Neuron (in vitro differentiated cells): ENCODE results near the gene BYSL.

Experiments
- H2AFZ ChIP-seq: one replicate; pipeline ENCODE4 v1.6.1; 2013; ENCODE audit warnings: low read depth, mild to moderate bottlenecking, inconsistent platforms, low read length, moderate library complexity
- H3K27me3 ChIP-seq: one replicate; pipeline ENCODE4 v1.6.1; 2013; ENCODE audit warnings: low read length; ENCODE audit not compliant: insufficient read depth
- H3K36me3 ChIP-seq: one replicate; pipeline ENCODE4 v1.6.1; 2013; ENCODE audit warnings: low read length; ENCODE audit not compliant: insufficient read depth
- H3K4me1 ChIP-seq: one replicate; pipeline ENCODE4 v1.6.1; 2013; ENCODE audit warnings: low read length; ENCODE audit not compliant: insufficient read depth
- H3K4me3 ChIP-seq: 2 replicates; pipeline ENCODE4 v1.5.1; 2013; ENCODE audit warnings: mild to moderate bottlenecking, low read length, moderate library complexity
- H3K9me3 ChIP-seq: one replicate; pipeline ENCODE4 v1.6.1; 2013; ENCODE audit warnings: low read length

Gene BYSL

GRCh38 chr6:41929924-41930323 is 8.6 kb downstream of the BYSL start:
- Histone ChIP-seq H3K4me1 (peaks cover 3% of the 10 kb centered on the region), H3K4me3 (no peak overlapping the region), H2AFZ (no peak overlapping the region), H3K9me3 (no peaks in the 10 kb centered on the region), H3K36me3 (peaks cover 83% of the 10 kb centered on the region), H3K27me3 (no peaks in the 10 kb centered on the region)

- Histone ChIP-seq H3K27me3 (no peaks in the 10 kb centered on the region), H3K9me3 (no peaks in the 10 kb centered on the region), H2AFZ (no peak overlapping the region), H3K4me3 (no peak overlapping the region), H3K4me1 (peaks cover 13% of the 10 kb centered on the region), H3K36me3 (peaks cover 81% of the 10 kb centered on the region)
Observed at GRCh38 chr6:41931792-41932191, 10.5 kb downstream of the BYSL start.

GRCh38 chr6:41932378-41932777 is 11.1 kb downstream of the BYSL start:
- Histone ChIP-seq H3K36me3 (peaks cover 76% of the 10 kb centered on the region), H3K27me3 (no peaks in the 10 kb centered on the region), H3K9me3 (no peaks in the 10 kb centered on the region), H3K4me3 (no peak overlapping the region), H3K4me1 (peaks cover 13% of the 10 kb centered on the region), H2AFZ (no peak overlapping the region)

GRCh38 chr6:41934278-41935192 is 13.2 kb downstream of the BYSL start:
- Histone ChIP-seq H2AFZ (no peak overlapping the region), H3K27me3 (no peaks in the 10 kb centered on the region), H3K4me1 (peaks cover 18% of the 10 kb centered on the region), H3K36me3 (peaks cover 55% of the 10 kb centered on the region), H3K4me3 (no peak overlapping the region), H3K9me3 (no peaks in the 10 kb centered on the region)

- H3K36me3 ChIP-seq: peaks cover 48% of the 10 kb centered on the region
Observed at GRCh38 chr6:41935193-41935574, 13.9 kb downstream of the BYSL start.

GRCh38 chr6:41935685-41936072 is 14.4 kb downstream of the BYSL start:
- H3K4me1 ChIP-seq: peaks cover 30% of the 10 kb centered on the region
- H3K9me3 ChIP-seq: no peaks in the 10 kb centered on the region
- no peaks in the 10 kb centered on the region for H3K27me3 ChIP-seq
- no peak overlapping the region for H2AFZ ChIP-seq
- H3K4me3 ChIP-seq: no peak overlapping the region
- H3K36me3 ChIP-seq: peaks cover 43% of the 10 kb centered on the region

More at GRCh38 chr6:41935193-41935574, 13.9 kb downstream of the BYSL start:
- H3K4me1 ChIP-seq: peaks cover 25% of the 10 kb centered on the region
- no peak overlapping the region for H3K4me3 ChIP-seq
- H3K9me3 ChIP-seq: no peaks in the 10 kb centered on the region
- no peak overlapping the region for H2AFZ ChIP-seq
- H3K27me3 ChIP-seq: no peaks in the 10 kb centered on the region

GRCh38 chr6:41936073-41936837 is 15.0 kb downstream of the BYSL start:
- Histone ChIP-seq H3K4me3 (no peak overlapping the region), H3K4me1 (peaks cover 31% of the 10 kb centered on the region), H3K27me3 (no peaks in the 10 kb centered on the region), H2AFZ (no peak overlapping the region), H3K9me3 (no peaks in the 10 kb centered on the region), H3K36me3 (peaks cover 37% of the 10 kb centered on the region)

- Histone ChIP-seq H3K4me3 (no peak overlapping the region), H3K4me1 (peaks cover 36% of the 10 kb centered on the region), H3K36me3 (peaks cover 25% of the 10 kb centered on the region), H3K9me3 (no peaks in the 10 kb centered on the region), H2AFZ (no peak overlapping the region), H3K27me3 (no peaks in the 10 kb centered on the region)
Observed at GRCh38 chr6:41937472-41937860, 16.2 kb downstream of the BYSL start.

- H2AFZ ChIP-seq: no peak overlapping the region
- no peaks in the 10 kb centered on the region for H3K27me3 ChIP-seq
- H3K4me1 ChIP-seq: peaks cover 38% of the 10 kb centered on the region
- peaks cover 20% of the 10 kb centered on the region for H3K36me3 ChIP-seq
- H3K4me3 ChIP-seq: no peak overlapping the region
- no peaks in the 10 kb centered on the region for H3K9me3 ChIP-seq
Observed at GRCh38 chr6:41937861-41938574, 16.7 kb downstream of the BYSL start.

- Histone ChIP-seq H3K4me1 (peaks cover 38% of the 10 kb centered on the region), H3K9me3 (no peaks in the 10 kb centered on the region), H3K36me3 (peaks cover 15% of the 10 kb centered on the region), H3K4me3 (no peak overlapping the region), H2AFZ (no peak overlapping the region), H3K27me3 (no peaks in the 10 kb centered on the region)
Observed at GRCh38 chr6:41938590-41939175, 17.4 kb downstream of the BYSL start.

- Histone ChIP-seq H3K9me3 (no peaks in the 10 kb centered on the region), H3K27me3 (no peaks in the 10 kb centered on the region), H3K4me3 (no peak overlapping the region), H3K36me3 (peaks cover 9% of the 10 kb centered on the region), H3K4me1 (peaks cover 38% of the 10 kb centered on the region), H2AFZ (no peak overlapping the region)
Observed at GRCh38 chr6:41939176-41939847, 18.0 kb downstream of the BYSL start.
